ENCODE results near the gene PCNX3.

The PCNX3 gene

DNA sequence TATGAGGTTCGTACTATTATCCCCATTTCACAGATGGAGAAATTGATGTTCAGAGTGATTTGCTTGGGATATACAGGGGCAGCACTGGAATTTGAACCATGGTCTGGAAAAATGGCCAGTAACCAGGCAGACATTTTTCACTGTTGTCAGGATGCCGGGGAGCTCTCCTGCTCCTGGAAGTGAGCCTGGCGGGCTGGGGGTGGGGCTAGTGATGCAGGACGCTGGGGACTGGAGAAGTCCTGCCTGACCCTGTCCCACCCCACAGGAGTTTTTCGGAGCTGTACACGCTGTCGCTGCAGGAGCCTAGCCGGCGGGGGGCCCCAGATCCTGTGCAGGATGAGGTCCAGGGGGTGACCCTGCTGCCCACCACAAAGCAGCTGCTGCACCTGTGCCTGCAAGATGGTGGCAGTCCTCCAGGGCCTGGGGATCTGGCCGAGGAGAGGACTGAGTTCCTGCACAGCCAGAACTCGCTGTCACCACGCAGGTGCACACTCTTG lies 33.5 kb downstream of the PCNX3 start:
- Histone ChIP-seq H3K4me3 (ENCODE audit: low read length) (no peak overlapping the region), H3K27me3 (ENCODE audit: control insufficient read depth, insufficient read depth, low read length) (no peaks in the 10 kb centered on the region), H3K36me3 (ENCODE audit: control insufficient read depth, insufficient read depth, low read length) (peaks cover 9% of the 10 kb centered on the region), H3K27ac (ENCODE audit: low read length) (no peak overlapping the region), H3K4me1 (ENCODE audit: control insufficient read depth, insufficient read depth, low read length) (peaks cover 6% of the 10 kb centered on the region), H3K9me3 (ENCODE audit: control insufficient read depth, insufficient read depth, low read length) (no peaks in the 10 kb centered on the region)
- WGBS (ENCODE audit: insufficient coverage, insufficient read length): no CpG with 5 or more reads among the region's 12 CpGs
- no peak for DNase-seq (ENCODE audit: low read depth, low spot score)

DNA sequence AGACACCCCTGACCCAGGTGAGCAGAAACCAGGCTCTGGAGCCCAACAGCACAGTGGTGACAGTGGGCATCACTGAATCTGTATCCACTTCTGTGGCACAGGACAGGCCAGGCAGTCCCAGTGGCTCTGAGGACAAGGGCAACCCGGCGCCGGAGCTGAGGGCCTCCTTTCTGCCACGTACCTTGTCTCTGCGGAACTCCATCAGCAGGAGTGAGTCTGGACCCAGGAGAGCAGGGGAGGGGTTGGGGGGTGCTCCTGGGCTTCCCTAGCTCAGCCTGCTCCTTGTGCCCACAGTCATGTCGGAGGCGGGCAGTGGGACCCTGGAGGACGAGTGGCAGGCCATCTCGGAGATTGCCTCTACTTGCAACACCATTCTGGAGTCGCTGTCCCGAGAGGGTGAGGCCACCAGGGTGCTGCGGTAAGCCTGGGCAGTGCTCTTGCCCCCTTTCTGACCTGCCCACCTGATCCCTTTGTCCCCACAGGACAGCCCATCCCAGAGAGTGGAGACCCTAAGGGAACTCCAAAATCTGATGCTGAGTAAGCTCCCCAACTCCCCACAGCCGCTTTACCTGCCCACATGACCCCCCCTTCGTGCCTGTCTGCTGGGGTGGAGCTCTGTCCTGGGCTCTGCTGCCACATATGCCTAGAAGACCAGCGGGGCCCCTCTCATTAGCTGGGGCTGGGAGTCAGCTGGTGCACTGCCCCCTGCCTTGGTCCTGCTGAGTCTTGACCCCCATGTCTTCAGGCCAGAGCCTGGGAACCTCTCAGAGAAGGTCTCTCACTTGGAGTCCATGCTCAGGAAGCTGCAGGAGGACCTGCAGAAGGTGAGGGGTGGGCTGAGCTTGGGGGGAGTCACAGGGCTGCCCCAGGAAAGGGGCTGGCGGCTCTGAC lies 34.3 kb downstream of the PCNX3 start:
- H3K27me3 ChIP-seq (ENCODE audit: control insufficient read depth, insufficient read depth, low read length): no peaks in the 10 kb centered on the region
- H3K4me3 ChIP-seq (ENCODE audit: low read length): no peak overlapping the region
- no peaks in the 10 kb centered on the region for H3K9me3 ChIP-seq (ENCODE audit: control insufficient read depth, insufficient read depth, low read length)
- H3K36me3 ChIP-seq (ENCODE audit: control insufficient read depth, insufficient read depth, low read length): peaks cover 9% of the 10 kb centered on the region
- whole genome bisulfite sequencing (ENCODE audit: insufficient coverage, insufficient read length): no CpG with 5 or more reads among the region's 16 CpGs
- no peak overlapping the region for H3K27ac ChIP-seq (ENCODE audit: low read length)
- DNase-seq (ENCODE audit: low read depth, low spot score): no peak
- peaks cover 5% of the 10 kb centered on the region; the same call in 1 of the 2 replicates for H3K4me1 ChIP-seq (ENCODE audit: control insufficient read depth, insufficient read depth, low read length)

DNA sequence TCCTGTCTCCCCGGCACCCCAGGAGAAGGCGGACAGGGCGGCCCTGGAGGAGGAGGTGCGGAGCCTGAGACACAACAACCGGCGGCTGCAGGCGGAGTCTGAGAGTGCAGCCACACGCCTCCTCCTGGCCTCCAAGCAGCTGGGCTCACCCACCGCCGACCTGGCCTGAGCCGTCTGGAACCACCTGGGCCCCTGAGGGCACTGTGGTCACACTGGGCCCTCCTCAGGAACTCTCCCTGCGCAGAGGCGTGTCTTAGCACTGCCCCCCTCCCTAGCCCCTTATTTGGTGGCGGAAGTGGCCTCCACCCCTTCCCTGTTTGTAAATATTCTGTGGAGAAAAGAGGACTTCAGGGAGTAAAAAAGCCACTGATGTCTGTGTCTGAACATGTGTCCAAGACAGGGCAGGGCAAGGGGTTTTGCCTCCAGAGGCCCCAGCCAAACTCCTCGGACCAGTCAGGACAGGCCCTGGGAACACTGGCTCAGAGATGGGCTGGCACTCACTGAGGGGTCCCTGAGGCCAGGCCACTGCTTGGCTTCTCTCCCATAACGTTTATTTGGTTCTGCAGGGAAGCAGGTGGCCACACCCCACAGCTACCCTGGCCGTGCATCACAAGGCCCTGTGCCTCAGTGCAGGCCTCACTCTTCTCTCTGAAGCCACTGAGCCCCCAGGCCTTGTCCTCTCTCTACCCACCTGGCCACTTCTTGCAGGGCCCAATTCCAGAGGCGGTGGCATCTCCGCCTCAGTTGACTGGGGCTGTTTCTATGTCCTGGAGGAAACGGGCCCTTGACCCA lies 35.2 kb downstream of the PCNX3 start:
- H3K36me3 ChIP-seq (ENCODE audit: control insufficient read depth, insufficient read depth, low read length): peaks cover 11% of the 10 kb centered on the region
- WGBS (ENCODE audit: insufficient coverage, insufficient read length): no CpG with 5 or more reads among the region's 20 CpGs
- H3K27me3 ChIP-seq (ENCODE audit: control insufficient read depth, insufficient read depth, low read length): no peaks in the 10 kb centered on the region
- H3K9me3 ChIP-seq (ENCODE audit: control insufficient read depth, insufficient read depth, low read length): no peaks in the 10 kb centered on the region
- no peak for DNase-seq (ENCODE audit: low read depth, low spot score)
- H3K4me1 ChIP-seq (ENCODE audit: control insufficient read depth, insufficient read depth, low read length): peaks cover 5% of the 10 kb centered on the region; the same call in 1 of the 2 replicates
- no peak overlapping the region for H3K4me3 ChIP-seq (ENCODE audit: low read length)
- H3K27ac ChIP-seq (ENCODE audit: low read length): no peak overlapping the region

DNA sequence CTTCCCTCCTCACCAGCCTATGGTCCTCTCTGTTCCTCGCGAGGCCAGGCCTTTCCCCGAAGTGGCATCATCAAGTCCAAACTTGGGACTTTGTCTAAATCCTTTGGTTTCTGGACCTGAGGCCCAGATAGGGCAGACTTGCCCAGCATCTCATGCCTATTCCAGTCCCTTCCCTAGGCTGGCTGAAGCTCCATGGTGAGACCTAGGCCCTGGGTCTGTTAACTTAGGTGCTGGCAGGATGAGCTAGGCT lies 35.7 kb downstream of the PCNX3 start:
- Histone ChIP-seq H3K27me3 (ENCODE audit: control insufficient read depth, insufficient read depth, low read length) (no peaks in the 10 kb centered on the region), H3K4me3 (ENCODE audit: low read length) (no peak overlapping the region), H3K9me3 (ENCODE audit: control insufficient read depth, insufficient read depth, low read length) (no peaks in the 10 kb centered on the region), H3K36me3 (ENCODE audit: control insufficient read depth, insufficient read depth, low read length) (peaks cover 13% of the 10 kb centered on the region), H3K4me1 (ENCODE audit: control insufficient read depth, insufficient read depth, low read length) (peaks cover 5% of the 10 kb centered on the region; the same call in 1 of the 2 replicates), H3K27ac (ENCODE audit: low read length) (no peak overlapping the region)
- DNase-seq (ENCODE audit: low read depth, low spot score): no peak
- no CpG with 5 or more reads among the region's 3 CpGs for WGBS (ENCODE audit: insufficient coverage, insufficient read length)

DNA sequence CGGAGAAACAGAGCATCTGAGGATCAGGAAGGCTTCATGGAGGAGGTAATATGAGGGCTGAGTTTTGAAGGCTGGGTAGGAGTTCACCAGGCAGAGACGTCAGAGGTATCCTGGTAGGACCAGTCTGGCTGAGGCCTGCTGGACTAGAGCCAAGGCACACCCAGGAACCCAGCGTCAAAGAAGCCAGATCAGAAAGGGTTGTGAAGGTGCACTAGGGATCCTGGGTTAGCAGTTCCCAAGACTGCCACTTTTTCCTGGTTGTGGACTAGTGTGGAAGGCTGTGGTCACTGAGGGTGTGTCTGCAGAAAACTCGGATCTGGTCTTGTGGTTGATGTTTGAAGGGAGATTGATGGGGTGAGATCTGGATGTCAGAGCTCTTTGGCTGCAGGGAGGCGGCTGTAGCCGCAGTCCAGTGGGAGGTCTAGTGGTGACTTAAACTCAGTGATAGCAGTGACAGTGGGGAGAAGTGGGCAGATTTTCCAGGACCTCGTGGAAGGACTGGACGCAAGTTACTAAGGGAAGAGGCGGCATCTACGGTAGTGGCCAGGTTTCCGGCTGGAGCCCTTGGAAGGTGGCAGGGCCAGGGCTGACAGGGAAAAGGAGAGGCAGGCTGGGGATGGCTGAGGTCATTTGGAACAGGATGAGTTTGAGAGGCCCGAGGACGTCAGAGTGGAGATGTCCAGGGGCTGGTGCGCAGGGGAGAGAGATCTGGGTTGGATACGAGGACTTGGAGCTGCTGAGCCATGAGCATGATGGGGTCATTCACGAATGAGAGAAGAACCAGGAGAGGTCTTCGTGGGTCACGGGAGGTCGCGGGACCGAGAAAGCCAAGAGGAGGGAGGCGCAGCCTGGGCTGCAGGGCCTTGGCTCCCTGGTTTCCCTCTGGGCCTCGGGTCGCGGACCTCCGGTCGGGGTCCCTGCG lies 36.3 kb downstream of the PCNX3 start:
- Histone ChIP-seq H3K4me1 (ENCODE audit: control insufficient read depth, insufficient read depth, low read length) (peaks cover 2% of the 10 kb centered on the region; the same call in 1 of the 2 replicates), H3K27me3 (ENCODE audit: control insufficient read depth, insufficient read depth, low read length) (no peaks in the 10 kb centered on the region), H3K9me3 (ENCODE audit: control insufficient read depth, insufficient read depth, low read length) (no peaks in the 10 kb centered on the region), H3K36me3 (ENCODE audit: control insufficient read depth, insufficient read depth, low read length) (peaks cover 13% of the 10 kb centered on the region), H3K27ac (ENCODE audit: low read length) (no peak overlapping the region), H3K4me3 (ENCODE audit: low read length) (peak overlapping the region; percentile 57; the same call in 1 of the 2 replicates)
- no CpG with 5 or more reads among the region's 28 CpGs for WGBS (ENCODE audit: insufficient coverage, insufficient read length)
- no peak for DNase-seq (ENCODE audit: low read depth, low spot score)

DNA sequence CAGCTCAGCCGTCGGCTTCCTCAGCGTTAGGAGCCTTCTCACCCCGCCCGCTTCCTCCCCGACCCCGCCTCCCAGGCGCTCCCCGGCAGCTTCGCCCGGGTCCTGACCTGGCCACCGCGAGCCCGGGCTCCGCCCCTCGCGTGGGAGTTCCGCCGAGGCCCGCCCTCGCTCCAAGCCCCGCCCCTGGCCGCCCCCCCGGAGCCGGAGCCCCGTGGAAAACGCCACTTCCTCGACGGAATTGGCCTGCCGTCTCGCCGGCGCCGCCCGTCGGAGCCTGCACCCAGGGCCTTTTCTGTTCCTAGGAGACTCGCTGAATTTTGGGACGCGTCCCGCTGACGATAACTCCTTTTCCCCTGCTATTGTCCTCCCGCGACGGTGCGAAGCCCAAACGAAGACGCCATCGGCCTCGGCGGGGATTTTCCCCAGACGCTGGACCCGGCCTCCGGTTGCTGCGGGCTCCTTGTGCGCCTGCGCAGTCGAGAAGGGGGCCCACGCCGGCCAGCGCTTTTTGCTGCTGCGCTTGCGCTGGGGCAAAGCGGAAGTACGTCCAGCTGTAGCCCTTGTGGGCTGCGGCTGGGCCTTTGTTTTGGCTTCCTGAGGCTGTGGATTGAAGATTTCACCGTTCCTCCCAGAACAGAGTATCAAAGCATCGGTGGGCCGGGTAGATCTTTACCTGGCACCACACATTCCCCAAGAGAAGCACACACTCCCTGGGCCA lies 37.1 kb downstream of the PCNX3 start:
- H3K4me1 ChIP-seq (ENCODE audit: control insufficient read depth, insufficient read depth, low read length): peaks cover 2% of the 10 kb centered on the region; the same call in 1 of the 2 replicates
- no CpG with 5 or more reads among the region's 68 CpGs for WGBS (ENCODE audit: insufficient coverage, insufficient read length)
- H3K27me3 ChIP-seq (ENCODE audit: control insufficient read depth, insufficient read depth, low read length): no peaks in the 10 kb centered on the region
- no peak overlapping the region for H3K27ac ChIP-seq (ENCODE audit: low read length)
- H3K9me3 ChIP-seq (ENCODE audit: control insufficient read depth, insufficient read depth, low read length): no peaks in the 10 kb centered on the region
- DNase-seq (ENCODE audit: low read depth, low spot score): no peak
- H3K36me3 ChIP-seq (ENCODE audit: control insufficient read depth, insufficient read depth, low read length): peaks cover 20% of the 10 kb centered on the region
- H3K4me3 ChIP-seq (ENCODE audit: low read length): peak overlapping the region; percentile 57

DNA sequence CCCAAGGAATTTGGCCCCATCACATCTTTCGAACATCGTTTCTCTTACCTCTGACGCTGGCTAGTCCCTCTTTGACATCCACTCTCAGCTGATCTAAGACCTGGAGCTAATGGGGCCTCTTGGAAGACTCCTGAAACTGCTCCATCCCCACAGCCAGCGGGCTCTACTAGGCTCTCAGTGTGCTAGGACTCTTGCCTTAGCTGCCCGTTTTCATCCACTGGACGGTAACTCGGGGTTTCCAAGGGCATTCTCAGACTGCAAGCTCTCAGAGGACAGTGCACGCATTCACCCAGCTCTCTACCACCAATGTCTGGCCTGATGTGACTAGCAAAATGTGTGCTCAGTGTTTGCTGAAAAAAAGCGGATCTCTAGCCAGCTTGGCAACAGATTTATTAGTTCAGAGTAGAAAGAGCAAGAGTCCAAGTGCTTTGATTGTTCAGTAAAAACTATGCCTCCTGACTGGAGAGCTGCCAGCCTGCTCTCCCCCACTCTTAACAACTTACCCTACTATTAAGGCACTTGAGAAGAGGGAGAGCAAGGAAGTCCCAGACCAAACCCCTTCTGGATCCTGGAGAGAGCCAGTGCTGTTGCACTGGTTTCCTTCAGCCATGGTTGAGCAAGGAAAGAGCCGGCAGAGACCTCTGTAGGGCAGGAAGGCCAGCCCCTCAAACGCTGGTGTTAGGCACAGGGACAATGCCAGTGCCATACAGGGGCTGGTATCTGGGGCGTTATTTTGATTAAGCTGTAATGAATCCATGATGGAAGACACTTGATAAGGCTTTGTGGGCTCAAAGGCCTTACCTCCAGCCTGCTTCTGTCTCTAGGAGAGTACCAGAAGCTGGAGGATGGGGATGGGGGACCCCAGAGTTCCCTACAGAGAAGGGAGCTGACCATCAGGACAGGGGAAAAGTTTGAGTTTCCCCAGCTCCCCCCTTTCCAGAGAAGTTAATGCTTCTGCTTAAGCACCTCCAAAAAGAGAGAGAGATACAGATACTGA lies 38.0 kb downstream of the PCNX3 start:
- no peaks in the 10 kb centered on the region for H3K27me3 ChIP-seq (ENCODE audit: control insufficient read depth, insufficient read depth, low read length)
- no peaks in the 10 kb centered on the region for H3K9me3 ChIP-seq (ENCODE audit: control insufficient read depth, insufficient read depth, low read length)
- DNase-seq (ENCODE audit: low read depth, low spot score): no peak
- H3K27ac ChIP-seq (ENCODE audit: low read length): no peak overlapping the region
- WGBS (ENCODE audit: insufficient coverage, insufficient read length): no CpG with 5 or more reads among the region's 12 CpGs
- peaks cover 2% of the 10 kb centered on the region; the same call in 1 of the 2 replicates for H3K4me1 ChIP-seq (ENCODE audit: control insufficient read depth, insufficient read depth, low read length)
- peak overlapping the region; percentile 57; the same call in 1 of the 2 replicates for H3K4me3 ChIP-seq (ENCODE audit: low read length)
- peaks cover 28% of the 10 kb centered on the region for H3K36me3 ChIP-seq (ENCODE audit: control insufficient read depth, insufficient read depth, low read length)

DNA sequence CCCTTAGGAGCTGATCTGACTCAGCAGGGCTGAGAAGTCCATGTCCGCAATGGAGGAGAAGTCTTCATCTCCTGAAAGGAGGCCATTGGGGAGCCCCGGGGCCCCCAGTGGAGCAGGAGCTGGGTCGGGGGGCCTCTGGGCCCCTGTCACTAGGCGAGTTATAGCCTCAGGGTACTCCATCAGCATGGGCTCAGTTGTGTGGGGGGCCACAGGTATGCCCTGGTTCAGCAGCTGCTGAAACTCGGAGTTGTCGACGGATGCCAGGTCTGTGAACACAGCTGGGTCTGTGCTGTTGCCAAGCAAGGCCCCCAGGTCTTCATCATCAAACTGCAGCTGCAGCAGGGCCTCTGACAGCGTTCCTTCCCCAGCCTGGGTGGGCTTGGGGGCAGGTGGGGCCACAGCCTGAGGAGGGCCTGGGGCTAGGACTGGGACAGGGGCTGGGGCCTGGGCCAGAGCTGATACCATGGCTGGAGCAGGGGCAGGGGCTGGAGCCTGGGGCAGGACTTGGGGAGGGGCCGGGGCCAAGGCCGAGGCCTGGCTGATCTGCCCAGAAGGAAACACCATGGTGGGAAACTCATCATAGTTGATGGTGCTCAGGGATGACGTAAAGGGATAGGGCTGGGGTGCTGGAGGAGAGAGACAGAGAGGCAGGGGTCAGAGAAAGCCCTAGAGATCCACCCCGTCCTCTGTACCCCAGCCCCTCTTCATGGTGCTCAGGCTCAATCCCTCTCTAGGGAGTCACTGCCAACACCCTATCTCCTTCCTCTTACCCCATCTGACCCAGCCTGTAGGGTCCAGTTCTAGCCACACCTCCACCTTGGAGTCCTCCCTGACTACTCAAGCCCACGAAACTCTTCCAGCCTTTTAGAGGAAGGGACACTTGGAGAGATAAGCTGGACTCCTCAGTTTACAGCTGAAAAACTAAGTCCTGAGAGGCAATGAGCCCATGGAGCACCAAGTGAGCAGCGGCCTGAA lies 39.1 kb downstream of the PCNX3 start:
- H3K4me3 ChIP-seq (ENCODE audit: low read length): no peak overlapping the region
- H3K27me3 ChIP-seq (ENCODE audit: control insufficient read depth, insufficient read depth, low read length): no peaks in the 10 kb centered on the region
- H3K4me1 ChIP-seq (ENCODE audit: control insufficient read depth, insufficient read depth, low read length): peaks cover 2% of the 10 kb centered on the region; the same call in 1 of the 2 replicates
- no peak overlapping the region for H3K27ac ChIP-seq (ENCODE audit: low read length)
- no peak for DNase-seq (ENCODE audit: low read depth, low spot score)
- H3K9me3 ChIP-seq (ENCODE audit: control insufficient read depth, insufficient read depth, low read length): no peaks in the 10 kb centered on the region
- WGBS (ENCODE audit: insufficient coverage, insufficient read length): no CpG with 5 or more reads among the region's 14 CpGs
- peaks cover 30% of the 10 kb centered on the region for H3K36me3 ChIP-seq (ENCODE audit: control insufficient read depth, insufficient read depth, low read length)
